GM12892 (cell line): Measurements from ENCODE around the gene IMP3.
"Not testable (repeated sequence)": the region's sequence is repeated elsewhere in the genome, so short reads cannot be mapped to it uniquely, and the experiment has no call there.

ENCODE experiments used
- DNase-seq: peaks from one replicate; pipeline ENCODE4 v3.0.0; 2011; ENCODE audit not compliant: insufficient read length
- FAIRE-seq: peaks from 2 replicates; lab custom pipeline; 2011; peaks lifted over from hg19 to GRCh38; lab: Jason Lieb, UNC
- POLR2A ChIP-seq: IDR thresholded peaks from 2 replicates; pipeline ENCODE4 v1.6.1; 2011; ENCODE audit warnings: low read depth, low read length, control low read depth
- POLR2AphosphoS5 ChIP-seq: IDR thresholded peaks from 2 replicates; pipeline ENCODE4 v1.6.1; 2011; ENCODE audit warnings: low read depth, low read length, control low read depth
- TAF1 ChIP-seq: IDR thresholded peaks from 2 replicates; pipeline ENCODE4 v1.6.1; 2011; ENCODE audit warnings: low read depth, mild to moderate bottlenecking, control low read depth, low read length, borderline replicate concordance

IMP3 gene

GRCh38 chr15:75646112-75646943 is 6.3 kb upstream of the IMP3 start:
- DNase-seq (no peak), FAIRE-seq (no peak)
- no peak for TF ChIP-seq TAF1

- TF ChIP-seq POLR2A, result no peak
- TF ChIP-seq POLR2AphosphoS5, result no peak
- no peak for TF ChIP-seq TAF1
- no peak for FAIRE-seq
- no peak for DNase-seq
Measured at GRCh38 chr15:75644376-75644775, 4.4 kb upstream of the IMP3 start.

- FAIRE-seq (no peak), DNase-seq (no peak)
- TF ChIP-seq TAF1 (no peak), POLR2A (no peak), POLR2AphosphoS5 (no peak)
Measured at GRCh38 chr15:75641603-75642002, 1.6 kb upstream of the IMP3 start.

DNA sequence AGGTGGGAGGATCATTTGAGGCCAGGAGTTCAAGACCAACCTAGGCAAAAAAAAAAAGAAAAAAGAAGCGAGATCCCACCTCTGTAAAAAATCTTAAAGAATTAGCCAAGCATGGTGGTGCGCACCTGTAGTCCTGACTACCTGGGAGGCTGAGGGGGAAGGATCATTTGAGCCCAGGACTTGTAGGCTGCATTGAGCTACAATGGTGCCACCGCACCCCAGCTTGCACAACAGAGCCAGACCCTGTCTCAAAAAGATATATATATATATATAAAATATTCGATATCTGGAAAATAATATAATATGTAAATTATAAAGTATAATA is 1.1 kb upstream of the IMP3 start:
- no peak for TF ChIP-seq POLR2A
- no peak for DNase-seq
- no peak for FAIRE-seq

- DNase-seq (no peak), FAIRE-seq (peak; percentile 9)
Measured at GRCh38 chr15:75640483-75641178, 607 bp upstream of the IMP3 start.

GRCh38 chr15:75639191-75639708 is 774 bp downstream of the IMP3 start:
- DNase-seq (no peak), FAIRE-seq (no peak)
- TF ChIP-seq POLR2A (no peak), POLR2AphosphoS5 (no peak), TAF1 (no peak)

More at GRCh38 chr15:75640483-75641178, 607 bp upstream of the IMP3 start:
- TF ChIP-seq POLR2AphosphoS5 (no peak), TAF1 (no peak; the same call in 1 of the 2 replicates), POLR2A (no peak)

GRCh38 chr15:75637245-75638009 is 2.6 kb downstream of the IMP3 start:
- no peak for FAIRE-seq
- DNase-seq, result no peak

GRCh38 chr15:75636026-75636425 is 4.0 kb downstream of the IMP3 start:
- no peak for FAIRE-seq

More at GRCh38 chr15:75637245-75638009, 2.6 kb downstream of the IMP3 start:
- 0 out of 2 replicates have a peak, but pooled peaks have one; percentile 18 for TF ChIP-seq POLR2AphosphoS5
- no peak; the same call in 1 of the 2 replicates for TF ChIP-seq POLR2A
- TF ChIP-seq TAF1, result no peak

DNA sequence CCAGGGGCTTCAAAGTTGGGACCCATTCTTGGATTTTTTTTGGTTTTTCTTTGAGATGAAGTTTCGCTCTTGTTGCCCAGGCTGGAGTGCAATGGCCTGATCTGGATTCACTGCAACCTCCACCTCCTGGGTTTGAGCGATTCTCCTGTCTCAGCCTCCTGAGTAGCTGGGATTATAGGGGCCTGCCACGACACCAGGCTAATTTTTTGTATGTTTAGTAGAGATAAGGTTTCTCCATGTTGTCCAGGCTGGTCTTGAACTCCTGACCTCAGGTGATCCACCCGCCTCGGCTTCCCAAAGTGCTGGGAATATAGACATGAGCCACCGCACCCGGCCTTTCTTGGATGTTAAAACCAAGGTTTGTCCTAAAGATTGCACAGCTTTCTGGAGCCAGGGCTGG is 6.1 kb downstream of the IMP3 start:
- DNase-seq, FAIRE-seq: not testable (repeated sequence)

More at GRCh38 chr15:75636026-75636425, 4.0 kb downstream of the IMP3 start:
- no peak for DNase-seq
- TF ChIP-seq POLR2A (no peak), TAF1 (no peak), POLR2AphosphoS5 (no peak)

DNA sequence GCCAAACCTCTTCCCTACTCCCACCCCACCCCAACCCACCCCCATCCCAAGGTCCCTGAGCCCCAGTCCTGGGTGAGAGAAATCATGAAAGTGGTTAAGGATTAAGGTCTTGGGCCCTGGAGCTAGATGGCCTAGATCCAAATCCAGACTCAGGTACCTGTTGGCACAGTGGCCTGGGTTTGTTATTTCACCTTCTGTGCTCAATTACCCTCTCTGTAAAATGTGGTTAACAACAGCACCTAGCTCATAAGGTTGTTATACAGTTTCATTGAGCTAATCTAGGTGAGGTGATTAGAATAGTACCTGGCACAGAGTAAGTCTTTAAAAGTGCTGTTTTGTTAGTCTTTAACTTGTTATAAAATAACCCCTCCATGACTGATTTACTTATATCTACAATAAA is 8.1 kb downstream of the IMP3 start:
- no peak for TF ChIP-seq TAF1
- TF ChIP-seq POLR2AphosphoS5, result no peak
- TF ChIP-seq POLR2A, result no peak
- DNase-seq (no peak), FAIRE-seq (no peak)

- peak; percentile 83 for TF ChIP-seq POLR2A
- peak; percentile 73 for TF ChIP-seq POLR2AphosphoS5
- TF ChIP-seq TAF1, result peak; percentile 36; the same call in 1 of the 2 replicates
- peak; percentile 98 for DNase-seq
- peak; percentile 90 for FAIRE-seq
Measured at GRCh38 chr15:75625542-75626347, 14.3 kb downstream of the IMP3 start, which contains the start of gene SNUPN. TSS of gene SNUPN (minus strand) at chr15:75625725. CDS start at chr15:75621051, 4,674 bp downstream.
